Purkinje cell (primary cell): ENCODE measurements around the gene MAFG. TPM values are rescaled to one million over a fixed set of nuclear protein-coding genes. Genes with fewer than 3 reads are reported as not detected.

Experiments
- polyA plus RNA-seq: library from polyadenylated mRNA; unstranded; fragments of >200 nt; fragmentation: Nextera tagmentation; gene quantifications from 2 replicates; pipeline ENCODE4 v1.2.1, GENCODE V29; 2014

MAFG gene
- 3.9 and 7.6 TPM in 2 replicates for polyA plus RNA-seq

GRCh38 chr17:81927653-81928543 is at the start of gene MAFG:
Gene MAFG, minus strand, starts transcription at chr17:81927735. Its CDS starts 4,550 bp downstream, at chr17:81923185.

DNA sequence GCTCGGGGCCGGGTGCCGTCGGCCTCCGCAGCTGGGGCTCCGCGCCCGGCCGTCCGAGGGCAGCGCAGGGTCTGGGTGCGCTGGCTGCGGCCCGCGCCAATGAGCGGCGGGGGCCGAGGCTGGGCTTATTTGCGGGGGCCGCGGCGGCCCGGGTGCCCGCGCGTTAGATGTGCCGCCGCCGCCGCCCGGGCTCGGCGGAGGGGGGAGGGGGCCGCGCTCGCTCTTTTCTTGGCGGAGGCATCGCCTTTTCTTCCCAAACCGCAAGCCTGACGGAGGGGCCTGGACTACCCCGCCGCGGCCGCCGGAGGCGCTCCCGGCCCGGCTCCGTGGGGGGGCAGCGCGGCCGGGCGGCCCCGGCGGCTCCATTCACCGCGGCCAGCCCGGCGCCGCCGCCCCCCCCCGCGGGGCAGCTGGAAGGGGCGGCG is 33.6 kb upstream of the MAFG start, which contains the start of gene NOTUM:
NOTUM (minus strand) TSS at position 101 of the 425 bp plus-strand sequence. CDS start 278 bp downstream, outside the sequence.

DNA sequence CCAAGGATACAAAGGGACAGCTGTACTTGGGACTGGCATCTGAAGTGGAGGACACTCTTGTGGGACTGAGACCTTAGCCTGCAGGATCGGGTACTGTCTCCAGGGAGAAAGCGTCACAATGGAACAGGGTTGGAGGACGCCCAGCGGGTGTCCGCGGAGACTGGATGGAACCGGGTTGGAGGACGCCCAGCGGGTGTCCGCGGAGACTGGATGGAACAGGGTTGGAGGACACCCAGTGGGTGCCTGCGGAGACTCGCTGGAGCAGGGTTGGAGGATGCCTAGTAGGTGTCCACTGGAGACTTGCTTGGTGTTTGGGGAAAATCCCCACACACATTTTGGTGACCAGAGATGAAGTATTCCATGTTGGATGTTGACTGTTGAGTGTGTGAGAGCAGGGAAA is 19.7 kb upstream of the MAFG start, which contains the start of gene MYADML2:
MYADML2 (minus strand) TSS at position 45 of the 400 bp plus-strand sequence. CDS start 5,492 bp downstream, outside the sequence.

GRCh38 chr17:81917565-81918332 is 9.8 kb downstream of the MAFG start, which contains the start of gene SIRT7:
Gene SIRT7, minus strand, starts transcription at chr17:81918176. Its CDS starts 45 bp downstream, at chr17:81918131.

GRCh38 chr17:81911277-81911961 is 16.1 kb downstream of the MAFG start, which contains the start of gene PCYT2:
Gene PCYT2, minus strand, starts transcription at chr17:81911399. Its CDS starts 44 bp downstream, at chr17:81911355.

DNA sequence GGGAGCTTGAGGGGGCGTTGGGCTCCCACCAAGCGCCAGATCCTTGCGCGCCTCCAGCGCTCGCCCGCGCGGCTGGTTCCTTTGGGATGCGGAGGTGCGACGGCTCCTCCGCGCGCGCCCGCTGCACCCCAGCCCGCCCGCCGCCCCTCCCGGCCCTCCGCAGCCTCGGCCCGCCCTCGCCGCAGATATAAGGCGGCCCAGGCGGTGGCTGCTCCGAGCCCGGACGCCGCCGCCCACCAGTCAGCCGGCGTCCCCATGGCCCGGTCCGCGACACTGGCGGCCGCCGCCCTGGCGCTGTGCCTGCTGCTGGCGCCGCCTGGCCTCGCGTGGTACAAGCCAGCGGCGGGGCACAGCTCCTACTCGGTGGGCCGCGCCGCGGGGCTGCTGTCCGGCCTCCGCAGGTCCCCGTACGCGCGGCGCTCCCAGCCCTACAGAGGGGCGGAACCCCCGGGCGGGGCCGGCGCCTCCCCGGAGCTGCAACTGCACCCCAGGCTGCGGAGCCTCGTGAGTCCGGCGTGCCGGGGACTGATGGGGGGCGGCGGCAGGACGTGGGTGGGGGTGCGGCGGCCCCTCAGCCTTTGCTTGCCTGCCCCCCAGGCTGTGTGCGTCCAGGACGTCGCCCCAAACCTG is 25.4 kb downstream of the MAFG start, which contains the start of gene NPB:
NPB (plus strand) TSS at position 216 of the 630 bp plus-strand sequence; CDS start at position 256, 40 bp downstream.

GRCh38 chr17:81870981-81871386 is 56.6 kb downstream of the MAFG start, which contains the start of gene ARHGDIA:
Gene ARHGDIA, minus strand, starts transcription at chr17:81871337. Its CDS starts 1,407 bp downstream, at chr17:81869930.

Other genes starting within 250 kb of the MAFG start
- 43.8 and 47.4 TPM in 2 replicates for gene ARL16, start 243.9 kb downstream of the MAFG start, polyA plus RNA-seq
- 6.0 and 6.1 TPM in 2 replicates for gene HGS, start 243.7 kb downstream of the MAFG start, polyA plus RNA-seq
- gene MRPL12, start 224.4 kb downstream of the MAFG start, polyA plus RNA-seq, result 2.6 and 10.2 TPM in 2 replicates
- gene SLC25A10, start 215.5 kb downstream of the MAFG start, polyA plus RNA-seq, result 0.13 TPM in 1 of 2 replicates, not detected in the other
- gene GCGR, start 123.6 kb downstream of the MAFG start, polyA plus RNA-seq, result not detected in 2 replicates
- gene MCRIP1, start 94.4 kb downstream of the MAFG start, polyA plus RNA-seq, result 15.2 TPM in 2 replicates
- gene PPP1R27, start 92.7 kb downstream of the MAFG start, polyA plus RNA-seq, result not detected in 2 replicates
- 16.9 and 26.2 TPM in 2 replicates for gene P4HB, start 67.2 kb downstream of the MAFG start, polyA plus RNA-seq
- 17.8 and 18.9 TPM in 2 replicates for gene ARHGDIA, start 56.4 kb downstream of the MAFG start, polyA plus RNA-seq
- gene ALYREF, start 36.1 kb downstream of the MAFG start, polyA plus RNA-seq, result 2.3 and 3.9 TPM in 2 replicates
- gene ANAPC11, start 36.0 kb downstream of the MAFG start, polyA plus RNA-seq, result 151 and 201 TPM in 2 replicates
- gene NPB, start 25.5 kb downstream of the MAFG start, polyA plus RNA-seq, result not detected in 2 replicates
- gene PCYT2, start 16.3 kb downstream of the MAFG start, polyA plus RNA-seq, result 1.5 and 1.6 TPM in 2 replicates
- gene SIRT7, start 9.6 kb downstream of the MAFG start, polyA plus RNA-seq, result 2.1 and 2.4 TPM in 2 replicates
- gene PYCR1, start 9.6 kb upstream of the MAFG start, polyA plus RNA-seq, result 1.6 TPM in 1 of 2 replicates, not detected in the other
- gene MYADML2, start 19.5 kb upstream of the MAFG start, polyA plus RNA-seq, result 0.26 and 0.84 TPM in 2 replicates
- not detected in 2 replicates for gene NOTUM, start 33.5 kb upstream of the MAFG start, polyA plus RNA-seq
- gene ASPSCR1, start 49.9 kb upstream of the MAFG start, polyA plus RNA-seq, result 1.0 and 6.4 TPM in 2 replicates
- 33.3 and 49.2 TPM in 2 replicates for gene CENPX, start 95.1 kb upstream of the MAFG start, polyA plus RNA-seq
- not detected in 2 replicates for gene LRRC45, start 95.6 kb upstream of the MAFG start, polyA plus RNA-seq
- gene RAC3, start 103.9 kb upstream of the MAFG start, polyA plus RNA-seq, result not detected in 2 replicates
- 74.0 and 147 TPM in 2 replicates for gene DCXR, start 110.0 kb upstream of the MAFG start, polyA plus RNA-seq
- 1.4 and 2.1 TPM in 2 replicates for gene RFNG, start 124.1 kb upstream of the MAFG start, polyA plus RNA-seq
- gene GPS1, start 124.2 kb upstream of the MAFG start, polyA plus RNA-seq, result 29.3 and 31.1 TPM in 2 replicates
- 11.3 and 13.6 TPM in 2 replicates for gene DUS1L, start 138.1 kb upstream of the MAFG start, polyA plus RNA-seq
- 0.54 and 0.66 TPM in 2 replicates for gene FASN, start 170.5 kb upstream of the MAFG start, polyA plus RNA-seq